ENCODE results near the gene NHEJ1. TPM values are rescaled to one million over a fixed set of nuclear protein-coding genes. Genes with fewer than 3 reads are reported as not detected.

NHEJ1 gene
- total RNA-seq, 2 experiments from 2014 or later = 19.8 to 21.1 TPM

DNA sequence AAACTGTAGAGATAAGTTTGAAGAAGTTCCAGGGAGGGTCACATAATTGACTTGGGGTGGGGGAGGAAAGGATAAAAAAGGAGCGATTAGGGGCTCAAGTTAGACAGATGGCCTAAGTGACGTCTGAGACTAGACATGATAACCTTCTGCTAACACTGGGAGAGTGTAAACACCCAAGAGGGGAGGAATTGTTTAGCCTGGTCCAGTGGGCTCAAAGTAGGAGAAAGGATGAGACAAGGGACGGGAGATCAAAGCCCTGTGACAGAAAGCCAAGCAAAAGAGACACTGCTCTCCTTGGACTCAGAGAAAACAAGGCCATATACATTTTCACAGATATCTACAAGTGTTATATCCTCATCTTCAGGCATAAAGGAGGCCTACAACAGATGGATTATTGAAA lies 54.4 kb downstream of the NHEJ1 start:
- H3K9me3 Mint-ChIP-seq = no peaks in the 10 kb centered on the region
- H3K36me3 Mint-ChIP-seq = peaks cover 16% of the 10 kb centered on the region
- H3K4me1 Mint-ChIP-seq = peaks cover 45% of the 10 kb centered on the region
- no peak for DNase-seq
- no peak overlapping the region for H3K4me3 Mint-ChIP-seq
- H3K27me3 Mint-ChIP-seq = no peaks in the 10 kb centered on the region
- no peak overlapping the region for H3K27ac Mint-ChIP-seq

DNA sequence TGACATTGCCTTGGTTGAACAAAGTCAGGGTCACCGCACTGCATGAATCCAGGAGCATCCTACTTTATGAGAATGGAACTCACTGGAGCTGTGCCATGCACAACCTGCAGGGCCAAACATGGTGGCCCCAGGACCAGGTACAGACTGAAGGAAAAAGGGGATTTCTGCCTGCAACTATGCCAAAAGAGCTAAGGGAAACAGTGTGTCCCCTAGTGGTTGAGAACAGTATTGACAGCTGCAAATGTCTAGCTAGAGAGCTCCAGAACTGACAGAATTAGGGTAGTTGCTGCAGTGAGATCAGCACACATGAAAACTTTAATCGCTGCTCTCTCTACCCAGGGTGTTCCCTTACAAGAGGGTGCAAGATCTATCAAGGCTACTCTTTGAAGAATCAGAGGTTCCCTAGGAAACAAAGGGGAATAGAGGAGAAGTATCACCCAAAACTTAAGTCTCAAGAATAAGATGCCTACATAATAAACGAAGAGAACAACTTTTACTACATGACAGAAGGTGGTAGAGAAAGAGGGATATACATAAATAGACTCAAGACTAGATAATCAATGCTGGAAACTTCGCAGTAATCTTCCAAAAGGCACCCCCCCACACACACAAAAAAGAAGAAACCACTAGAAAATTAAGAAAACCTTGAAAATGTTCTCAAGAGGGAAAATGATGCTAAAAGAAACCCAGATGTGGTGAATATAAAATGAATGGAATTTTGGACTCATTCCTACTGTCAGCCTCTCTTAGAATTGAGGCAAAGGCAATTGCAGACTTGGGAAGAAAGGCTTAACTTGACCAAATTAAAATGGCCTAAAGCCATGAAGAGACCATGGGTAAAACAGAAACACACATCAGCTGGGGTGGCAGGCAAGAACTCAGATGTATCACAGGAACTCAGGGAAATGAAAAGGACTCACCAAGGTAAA lies 56.2 kb downstream of the NHEJ1 start:
- H3K27ac Mint-ChIP-seq = peak overlapping the region; percentile 42
- no peak for DNase-seq
- H3K36me3 Mint-ChIP-seq = peaks cover 16% of the 10 kb centered on the region
- peak overlapping the region; percentile 11 for H3K4me3 Mint-ChIP-seq
- no peaks in the 10 kb centered on the region for H3K9me3 Mint-ChIP-seq
- peaks cover 32% of the 10 kb centered on the region for H3K4me1 Mint-ChIP-seq
- H3K27me3 Mint-ChIP-seq = no peaks in the 10 kb centered on the region

DNA sequence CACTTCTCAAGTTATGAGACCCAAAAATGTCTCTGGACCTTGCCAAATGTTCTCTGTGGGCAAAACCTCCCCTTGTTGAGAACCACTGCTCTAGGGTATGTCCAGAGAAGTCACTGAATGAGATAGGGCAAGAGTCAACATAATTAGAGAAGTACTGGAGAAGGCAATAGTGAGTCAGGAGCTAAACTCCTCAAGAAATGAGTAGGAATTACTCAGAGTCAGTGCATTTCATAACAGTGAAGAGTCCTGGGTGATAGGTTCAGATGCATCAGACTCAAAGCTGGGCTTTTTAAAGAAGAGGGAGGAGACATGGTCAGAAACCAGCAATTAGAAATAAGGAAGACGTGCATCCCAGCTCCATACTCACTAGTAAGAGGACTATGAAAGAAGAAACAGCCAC lies 61.3 kb downstream of the NHEJ1 start:
- H3K4me1 Mint-ChIP-seq = peaks cover 9% of the 10 kb centered on the region

DNA sequence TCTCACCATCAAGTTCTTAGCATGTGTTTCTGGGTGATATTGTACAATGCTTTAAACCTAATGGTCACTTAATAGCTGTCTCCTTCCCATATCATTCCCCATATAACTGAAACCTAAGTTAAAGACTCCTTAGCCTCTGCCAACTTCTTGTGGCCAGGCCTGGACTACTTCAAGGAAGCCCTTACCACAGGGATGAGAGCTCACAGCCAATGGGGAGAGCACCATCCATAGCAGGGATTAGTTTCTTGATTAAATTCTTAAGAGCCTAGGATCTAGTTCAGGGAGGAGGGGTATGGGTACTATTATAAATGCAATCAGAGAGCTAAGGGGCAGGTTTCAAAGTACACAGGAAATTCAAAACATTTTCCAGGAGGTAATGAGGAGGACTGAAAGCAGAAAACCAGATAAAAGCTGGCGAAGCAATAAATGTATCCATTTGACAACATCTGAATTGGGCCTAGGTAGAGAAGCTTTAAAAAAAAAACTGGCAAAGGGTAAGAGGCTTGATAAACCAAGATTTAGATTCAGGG lies 65.1 kb downstream of the NHEJ1 start:
- no peaks in the 10 kb centered on the region for H3K27me3 Mint-ChIP-seq
- no peak overlapping the region for H3K4me3 Mint-ChIP-seq
- peaks cover 5% of the 10 kb centered on the region for H3K4me1 Mint-ChIP-seq
- peaks cover 3% of the 10 kb centered on the region for H3K36me3 Mint-ChIP-seq
- DNase-seq = no peak
- H3K27ac Mint-ChIP-seq = no peak overlapping the region
- no peaks in the 10 kb centered on the region for H3K9me3 Mint-ChIP-seq

More for the DNA sequence above, 61.3 kb downstream of the NHEJ1 start:
- H3K27ac Mint-ChIP-seq = no peak overlapping the region
- H3K9me3 Mint-ChIP-seq = no peaks in the 10 kb centered on the region
- no peak overlapping the region for H3K4me3 Mint-ChIP-seq
- no peaks in the 10 kb centered on the region for H3K27me3 Mint-ChIP-seq
- DNase-seq = no peak
- peaks cover 7% of the 10 kb centered on the region for H3K36me3 Mint-ChIP-seq

DNA sequence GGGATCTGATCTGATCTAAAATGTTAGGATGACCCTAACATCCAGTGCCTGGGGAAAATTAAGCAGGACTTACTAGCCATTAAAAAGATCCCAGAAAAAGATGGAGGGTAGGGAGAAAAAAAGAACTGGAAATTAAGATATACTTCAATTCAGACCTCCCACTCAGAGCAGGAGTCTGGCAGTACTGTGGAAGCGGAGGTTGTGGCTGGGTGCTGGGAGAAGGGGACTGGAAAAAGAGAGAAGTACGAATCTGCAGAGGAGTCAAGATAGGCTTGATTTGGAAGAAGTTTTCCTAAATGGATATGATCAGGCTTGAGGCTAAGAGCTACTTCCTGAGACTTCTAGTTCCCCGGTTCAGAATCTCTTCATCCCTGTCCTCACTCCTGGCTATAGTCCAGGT lies 66.4 kb downstream of the NHEJ1 start:
- no peak overlapping the region for H3K4me3 Mint-ChIP-seq
- DNase-seq = no peak
- no peak overlapping the region for H3K27ac Mint-ChIP-seq
- H3K27me3 Mint-ChIP-seq = no peaks in the 10 kb centered on the region
- no peaks in the 10 kb centered on the region for H3K9me3 Mint-ChIP-seq
- peaks cover 8% of the 10 kb centered on the region for H3K36me3 Mint-ChIP-seq
- H3K4me1 Mint-ChIP-seq = peaks cover 5% of the 10 kb centered on the region

DNA sequence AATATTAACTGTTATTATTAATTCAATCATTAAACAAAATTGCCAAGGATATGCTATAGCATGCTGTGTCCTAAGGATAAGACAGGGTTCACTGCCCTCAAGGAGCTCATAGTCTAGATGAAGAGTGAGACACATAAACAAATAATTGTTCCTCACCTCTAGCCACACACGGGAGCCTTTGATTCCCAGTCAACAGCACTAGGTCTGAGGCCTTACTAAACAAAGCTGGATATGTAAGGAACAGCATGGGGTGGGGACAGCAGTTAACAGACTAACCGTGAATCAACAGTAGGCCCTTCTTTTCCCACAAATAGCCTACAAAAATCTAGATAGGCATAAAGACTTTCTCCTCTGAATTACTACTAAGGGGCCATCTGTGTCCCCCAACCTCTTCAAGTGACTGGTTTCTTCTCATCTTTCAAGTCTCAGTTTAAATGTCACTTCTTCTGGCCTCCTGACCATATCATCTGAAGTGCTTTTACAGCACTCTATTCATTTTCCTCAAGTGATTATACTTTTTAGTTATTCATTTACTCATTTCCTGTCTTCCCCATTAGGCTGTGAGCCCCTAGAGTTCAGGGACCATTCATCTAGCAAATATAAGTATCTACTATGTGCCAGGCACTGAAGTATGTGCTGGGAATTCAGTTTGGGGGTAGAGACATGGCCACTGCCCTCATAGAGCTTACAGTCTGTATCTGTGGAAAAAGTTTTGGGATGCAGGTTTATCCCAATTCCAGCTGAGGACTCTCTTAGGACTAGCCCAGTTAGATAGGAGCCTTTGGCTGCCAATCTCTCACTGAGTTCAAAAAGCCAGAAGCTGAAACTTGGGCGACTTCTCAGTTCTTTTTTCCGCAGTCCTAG lies 69.9 kb downstream of the NHEJ1 start:
- Mint-ChIP-seq H3K4me1 (peaks cover 13% of the 10 kb centered on the region), H3K4me3 (no peak overlapping the region), H3K9me3 (no peaks in the 10 kb centered on the region), H3K36me3 (peaks cover 19% of the 10 kb centered on the region), H3K27ac (no peak overlapping the region), H3K27me3 (no peaks in the 10 kb centered on the region)
- DNase-seq = no peak

DNA sequence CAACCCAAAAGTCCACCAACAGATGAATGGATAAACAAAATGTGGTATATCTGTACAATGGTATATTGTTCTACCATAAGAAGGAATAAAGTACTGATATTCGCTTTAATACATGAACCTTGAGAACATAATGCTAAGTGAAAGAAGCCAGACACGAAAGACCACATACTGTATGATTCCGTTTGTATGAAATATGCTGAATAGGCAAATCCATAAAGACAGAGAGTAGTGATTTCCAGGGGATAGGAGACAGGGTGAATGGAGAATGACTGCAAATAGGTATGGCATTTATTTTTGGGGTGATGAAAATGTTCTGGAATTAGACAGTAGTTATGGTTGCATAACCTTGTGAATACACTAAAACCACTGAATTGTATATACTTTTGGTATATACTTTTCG lies 71.3 kb downstream of the NHEJ1 start:
- DNase-seq = no peak
- H3K27ac Mint-ChIP-seq = no peak overlapping the region
- peaks cover 20% of the 10 kb centered on the region for H3K36me3 Mint-ChIP-seq
- H3K27me3 Mint-ChIP-seq = no peaks in the 10 kb centered on the region
- no peak overlapping the region for H3K4me3 Mint-ChIP-seq
- no peaks in the 10 kb centered on the region for H3K9me3 Mint-ChIP-seq
- peaks cover 10% of the 10 kb centered on the region for H3K4me1 Mint-ChIP-seq

DNA sequence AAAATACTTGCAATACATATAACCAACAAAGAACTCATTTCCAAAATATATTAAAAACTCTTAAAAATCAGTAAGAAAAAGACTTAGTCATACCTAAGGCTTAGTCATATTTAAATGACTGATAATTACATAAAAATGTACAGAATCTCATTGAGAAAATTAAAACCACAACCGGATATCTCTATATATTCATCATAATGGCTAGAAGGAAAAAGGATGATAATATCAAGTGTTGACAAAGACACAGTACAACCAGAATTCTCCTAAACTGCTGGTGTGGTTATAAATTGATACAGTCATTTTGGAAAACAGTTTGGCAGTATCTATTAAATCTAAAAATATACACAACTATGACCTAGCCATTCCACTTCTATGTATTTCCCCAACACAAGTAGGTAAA lies 72.8 kb downstream of the NHEJ1 start:
- peaks cover 10% of the 10 kb centered on the region for H3K4me1 Mint-ChIP-seq
- H3K4me3 Mint-ChIP-seq = no peak overlapping the region
- DNase-seq = no peak
- no peaks in the 10 kb centered on the region for H3K27me3 Mint-ChIP-seq
- no peak overlapping the region for H3K27ac Mint-ChIP-seq
- no peaks in the 10 kb centered on the region for H3K9me3 Mint-ChIP-seq
- peaks cover 20% of the 10 kb centered on the region for H3K36me3 Mint-ChIP-seq

DNA sequence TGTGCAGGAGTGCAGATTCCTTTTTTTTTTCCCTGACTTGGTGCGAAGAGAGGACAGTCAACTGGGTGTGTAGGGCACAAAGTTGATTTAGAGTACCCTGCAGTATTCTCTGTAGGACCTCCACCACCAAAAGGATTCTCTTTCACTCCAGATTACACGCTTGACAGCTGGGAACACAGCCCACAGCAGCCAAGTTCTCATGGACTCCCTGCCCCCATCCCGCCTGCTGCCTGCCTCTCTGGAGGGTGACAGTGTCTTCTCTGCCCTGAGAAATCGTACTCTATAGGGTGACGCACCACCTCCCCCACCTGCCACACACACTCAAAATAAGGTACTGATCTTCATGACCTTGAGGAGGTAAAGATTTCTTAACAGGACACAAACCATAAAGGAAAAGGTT lies 73.3 kb downstream of the NHEJ1 start:
- H3K27me3 Mint-ChIP-seq = no peaks in the 10 kb centered on the region
- no peak overlapping the region for H3K4me3 Mint-ChIP-seq
- no peaks in the 10 kb centered on the region for H3K9me3 Mint-ChIP-seq
- H3K4me1 Mint-ChIP-seq = peaks cover 10% of the 10 kb centered on the region
- H3K36me3 Mint-ChIP-seq = peaks cover 20% of the 10 kb centered on the region
- DNase-seq = no peak
- H3K27ac Mint-ChIP-seq = no peak overlapping the region

DNA sequence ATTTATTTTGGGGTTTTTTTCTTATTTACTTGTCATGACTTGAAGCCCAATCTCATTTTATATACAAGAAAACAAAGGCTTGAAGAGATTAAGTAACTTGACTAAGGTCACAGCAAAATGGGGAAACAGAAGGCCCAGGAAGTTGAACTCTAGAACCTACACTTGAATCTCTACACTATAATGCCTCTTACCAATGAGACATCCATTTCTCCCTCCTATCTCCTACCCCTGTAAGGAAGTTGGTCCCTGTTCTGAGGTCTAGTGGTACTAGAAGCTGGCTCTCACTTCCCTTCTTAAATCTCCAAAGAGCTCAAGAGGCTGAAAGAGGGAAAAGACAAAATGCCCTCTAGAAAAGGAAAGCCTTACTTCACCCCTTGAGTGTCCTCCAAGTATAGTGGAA lies 74.4 kb downstream of the NHEJ1 start:
- Mint-ChIP-seq H3K27me3 (no peaks in the 10 kb centered on the region), H3K9me3 (no peaks in the 10 kb centered on the region), H3K27ac (no peak overlapping the region), H3K36me3 (peaks cover 20% of the 10 kb centered on the region), H3K4me3 (no peak overlapping the region), H3K4me1 (peaks cover 10% of the 10 kb centered on the region)
- no peak for DNase-seq

DNA sequence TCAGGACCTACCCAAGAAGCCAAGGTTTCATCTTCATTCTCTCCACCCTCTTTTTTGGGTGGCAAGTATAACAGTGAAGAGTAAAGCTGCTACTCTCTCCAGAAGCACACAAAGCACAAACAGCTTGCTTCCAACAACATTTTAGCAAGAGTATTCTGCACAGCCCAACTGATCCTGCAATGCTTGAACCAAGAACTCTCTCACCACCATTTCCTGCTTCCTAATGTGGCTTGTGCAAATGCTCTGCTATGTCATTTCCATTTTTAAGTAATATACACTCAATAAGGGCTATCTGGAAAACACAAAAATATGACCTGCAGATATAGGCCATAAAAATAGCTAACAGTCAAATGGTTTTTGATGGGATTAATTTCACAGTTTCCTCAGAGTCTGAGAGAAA lies 75.8 kb downstream of the NHEJ1 start:
- Mint-ChIP-seq H3K27ac (no peak overlapping the region), H3K4me3 (no peak overlapping the region), H3K27me3 (no peaks in the 10 kb centered on the region), H3K9me3 (no peaks in the 10 kb centered on the region), H3K36me3 (peaks cover 15% of the 10 kb centered on the region), H3K4me1 (peaks cover 10% of the 10 kb centered on the region)
- DNase-seq = no peak

DNA sequence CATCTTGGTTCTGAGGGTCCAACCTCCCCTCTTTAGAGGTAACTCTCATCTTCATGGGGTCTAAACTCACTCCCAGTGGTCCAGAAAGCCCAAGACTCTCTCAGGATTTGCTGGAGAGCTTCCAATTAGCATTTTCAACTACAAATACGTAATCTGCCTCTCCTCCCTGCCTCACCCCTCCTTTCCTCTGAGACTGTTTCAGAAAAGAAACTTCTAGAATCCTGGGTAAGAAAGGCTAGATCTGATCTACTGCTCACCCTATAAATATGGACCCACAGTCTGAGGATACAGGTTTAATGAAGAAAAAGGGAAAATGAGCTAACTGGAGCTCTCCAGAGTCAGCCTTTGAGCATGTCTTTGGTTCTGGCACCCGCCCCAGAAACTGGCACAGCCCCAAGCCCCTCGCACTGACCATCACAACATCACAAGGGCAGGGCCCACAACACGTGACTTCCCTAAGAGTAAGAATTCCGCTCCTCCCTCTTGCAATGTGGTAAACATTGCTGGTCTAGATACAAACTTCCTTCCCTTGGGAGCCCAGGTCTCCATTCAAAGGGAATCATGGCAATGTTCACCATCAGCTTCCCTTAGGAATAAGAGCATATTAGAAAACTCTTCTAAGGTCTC lies 78.2 kb downstream of the NHEJ1 start:
- H3K36me3 Mint-ChIP-seq = peaks cover 5% of the 10 kb centered on the region
- H3K27ac Mint-ChIP-seq = no peak overlapping the region
- peaks cover 7% of the 10 kb centered on the region for H3K4me1 Mint-ChIP-seq
- no peaks in the 10 kb centered on the region for H3K27me3 Mint-ChIP-seq
- no peaks in the 10 kb centered on the region for H3K9me3 Mint-ChIP-seq
- no peak for DNase-seq
- H3K4me3 Mint-ChIP-seq = no peak overlapping the region

DNA sequence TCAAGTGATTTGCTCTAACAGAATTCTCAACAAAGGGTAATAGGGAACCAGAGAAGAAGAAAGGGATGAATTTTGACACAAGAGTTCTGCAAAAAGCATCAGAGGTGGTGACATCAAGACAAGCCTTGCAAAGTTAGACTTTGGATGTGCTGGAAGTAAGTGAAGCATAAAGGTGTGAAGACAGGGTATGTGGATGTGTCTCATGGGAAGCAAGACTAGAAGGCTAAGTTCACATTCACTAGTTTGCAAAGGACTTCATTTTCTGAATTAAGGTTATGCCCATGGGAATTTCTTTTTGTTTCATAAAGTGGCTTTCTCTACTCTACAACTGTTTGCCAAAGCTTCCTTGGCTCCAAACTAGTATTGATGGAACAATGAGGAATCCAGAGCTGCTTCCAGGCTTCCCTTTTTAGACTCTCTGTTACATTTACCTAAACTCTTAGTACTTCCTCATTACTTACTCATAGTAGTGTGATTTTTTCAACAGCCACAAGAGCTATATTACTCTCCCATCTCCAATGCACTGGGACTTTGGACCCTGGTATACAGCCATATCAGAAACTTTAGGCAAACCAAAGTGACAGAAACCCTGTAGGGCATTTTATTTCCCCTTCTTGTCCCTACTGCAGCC lies 78.8 kb downstream of the NHEJ1 start:
- H3K36me3 Mint-ChIP-seq = peaks cover 2% of the 10 kb centered on the region
- H3K4me3 Mint-ChIP-seq = no peak overlapping the region
- peaks cover 1% of the 10 kb centered on the region for H3K4me1 Mint-ChIP-seq
- H3K27me3 Mint-ChIP-seq = no peaks in the 10 kb centered on the region
- no peaks in the 10 kb centered on the region for H3K9me3 Mint-ChIP-seq
- no peak overlapping the region for H3K27ac Mint-ChIP-seq
- no peak for DNase-seq

DNA sequence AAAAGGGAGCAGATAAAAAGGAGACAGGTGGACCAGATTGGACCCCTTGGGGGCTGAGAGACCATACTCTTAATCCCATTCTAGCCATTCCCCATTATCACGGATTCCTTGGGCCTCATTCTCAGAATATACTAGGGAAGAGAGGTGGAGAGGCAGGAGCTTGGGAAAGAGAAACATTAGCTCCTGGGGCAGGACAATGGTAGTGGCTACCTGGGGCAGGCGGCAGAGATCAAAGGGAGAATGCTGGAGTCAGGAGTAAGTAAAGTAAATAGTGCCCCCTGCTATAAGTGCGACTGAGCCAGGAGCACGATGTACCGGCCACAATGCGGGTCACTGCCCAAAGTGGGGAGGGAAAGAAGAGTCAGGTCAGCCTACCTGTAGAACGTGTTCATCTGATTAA lies 79.5 kb downstream of the NHEJ1 start:
- H3K36me3 Mint-ChIP-seq = peaks cover 1% of the 10 kb centered on the region
- DNase-seq = no peak
- H3K27ac Mint-ChIP-seq = no peak overlapping the region
- no peaks in the 10 kb centered on the region for H3K27me3 Mint-ChIP-seq
- H3K9me3 Mint-ChIP-seq = no peaks in the 10 kb centered on the region
- H3K4me3 Mint-ChIP-seq = no peak overlapping the region
- H3K4me1 Mint-ChIP-seq = no peaks in the 10 kb centered on the region

All from activated naive CD8-positive, alpha-beta T cell treated with anti-CD3 and anti-CD28 coated beads for 36 hours (primary cell).